Cerebellar cortex (tissue), 1 donor: ENCODE data around the gene VWA7.
"Not testable (repeated sequence)": the region's sequence is repeated elsewhere in the genome, so short reads cannot be mapped to it uniquely, and the experiment has no call there.

Experiments used
- DNase-seq: peaks from one replicate; pipeline ENCODE4 v3.0.0-alpha.2; 2015; ENCODE audit warnings: low spot score

The VWA7 gene, protein sequence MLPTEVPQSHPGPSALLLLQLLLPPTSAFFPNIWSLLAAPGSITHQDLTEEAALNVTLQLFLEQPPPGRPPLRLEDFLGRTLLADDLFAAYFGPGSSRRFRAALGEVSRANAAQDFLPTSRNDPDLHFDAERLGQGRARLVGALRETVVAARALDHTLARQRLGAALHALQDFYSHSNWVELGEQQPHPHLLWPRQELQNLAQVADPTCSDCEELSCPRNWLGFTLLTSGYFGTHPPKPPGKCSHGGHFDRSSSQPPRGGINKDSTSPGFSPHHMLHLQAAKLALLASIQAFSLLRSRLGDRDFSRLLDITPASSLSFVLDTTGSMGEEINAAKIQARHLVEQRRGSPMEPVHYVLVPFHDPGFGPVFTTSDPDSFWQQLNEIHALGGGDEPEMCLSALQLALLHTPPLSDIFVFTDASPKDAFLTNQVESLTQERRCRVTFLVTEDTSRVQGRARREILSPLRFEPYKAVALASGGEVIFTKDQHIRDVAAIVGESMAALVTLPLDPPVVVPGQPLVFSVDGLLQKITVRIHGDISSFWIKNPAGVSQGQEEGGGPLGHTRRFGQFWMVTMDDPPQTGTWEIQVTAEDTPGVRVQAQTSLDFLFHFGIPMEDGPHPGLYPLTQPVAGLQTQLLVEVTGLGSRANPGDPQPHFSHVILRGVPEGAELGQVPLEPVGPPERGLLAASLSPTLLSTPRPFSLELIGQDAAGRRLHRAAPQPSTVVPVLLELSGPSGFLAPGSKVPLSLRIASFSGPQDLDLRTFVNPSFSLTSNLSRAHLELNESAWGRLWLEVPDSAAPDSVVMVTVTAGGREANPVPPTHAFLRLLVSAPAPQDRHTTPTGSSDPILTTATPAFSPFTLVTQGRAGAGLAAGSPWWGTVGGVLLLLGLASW

DNA sequence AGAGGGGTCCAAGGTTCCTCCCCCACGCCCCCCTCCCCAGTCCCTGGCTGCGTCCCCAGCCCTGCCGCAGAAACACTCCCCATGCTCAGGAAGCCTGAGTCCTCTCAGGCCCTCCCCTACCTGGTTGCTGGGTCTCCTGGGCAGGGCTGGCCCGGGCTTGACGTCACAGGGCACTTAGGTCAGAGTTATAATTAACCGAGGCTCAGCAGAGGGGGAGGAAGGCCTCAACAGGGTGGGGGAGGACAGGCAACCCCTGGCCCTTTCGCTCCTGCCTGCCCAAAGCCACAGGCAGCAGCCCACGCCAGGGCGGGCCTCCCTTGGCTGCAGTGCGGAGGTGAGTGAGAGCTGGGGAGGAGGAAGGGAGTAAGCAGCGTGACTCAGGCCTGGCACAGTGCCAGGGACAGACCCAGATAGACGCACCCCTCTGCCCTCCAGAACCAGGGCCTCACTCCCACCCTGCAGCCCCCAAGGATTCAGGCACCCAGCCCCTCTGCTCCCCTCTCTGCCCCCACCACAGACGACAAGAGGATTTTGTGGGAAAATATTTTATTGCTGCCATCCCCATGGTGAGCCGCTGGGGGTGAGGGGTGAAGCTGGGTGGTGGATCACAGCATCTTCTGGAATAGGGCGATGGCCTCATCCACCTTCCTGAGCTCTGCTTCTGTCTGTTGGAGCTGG lies at the start of gene VWA7:
VWA7 (minus strand) TSS at position 340 of the 678 bp plus-strand sequence. CDS start 549 bp downstream, outside the sequence.
- peak; percentile 66 for DNase-seq

DNA sequence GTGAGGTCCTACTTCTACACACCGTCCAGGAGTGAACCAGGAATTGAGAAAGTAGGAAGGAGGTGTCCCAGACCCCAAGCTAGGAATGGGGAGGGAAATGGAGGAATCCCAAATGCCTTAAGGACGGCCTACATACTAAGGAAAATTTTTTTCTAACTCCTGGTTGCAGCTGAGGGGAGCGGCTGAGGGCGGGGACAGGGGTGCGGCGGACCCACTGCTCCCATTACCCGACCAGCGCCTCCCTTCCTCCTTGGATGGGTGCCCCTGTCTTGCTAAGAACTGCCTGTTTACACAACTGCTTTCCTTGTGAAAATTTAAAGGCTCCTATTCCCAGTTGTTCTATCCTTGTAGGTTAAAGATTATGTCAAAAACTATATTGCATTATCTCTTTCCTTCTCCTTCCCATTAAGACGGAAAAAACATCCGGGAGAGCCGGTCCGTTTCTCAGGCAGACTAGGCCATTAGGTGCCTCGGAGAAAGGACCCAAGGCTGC lies 49.7 kb upstream of the VWA7 start:
- no peak for DNase-seq

DNA sequence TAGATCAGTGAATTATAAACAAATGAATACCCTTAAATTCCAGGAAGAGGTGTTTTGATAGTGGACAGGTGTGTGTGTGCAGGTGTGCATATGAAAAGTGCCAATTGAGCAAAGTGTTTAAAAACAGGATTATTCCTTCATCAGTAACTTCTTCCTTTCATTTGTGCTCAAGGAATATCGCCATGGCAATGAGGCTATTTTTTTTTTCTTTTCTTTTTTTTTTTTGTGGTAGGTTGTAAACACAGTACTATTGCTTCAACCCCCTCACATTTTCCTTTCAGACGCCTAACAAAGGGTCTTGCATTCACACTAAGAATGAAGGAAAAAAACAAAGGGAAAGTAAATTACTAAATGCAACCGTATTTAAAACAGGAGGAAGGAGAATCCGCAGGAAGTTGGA lies 48.4 kb upstream of the VWA7 start:
- DNase-seq, result no peak

DNA sequence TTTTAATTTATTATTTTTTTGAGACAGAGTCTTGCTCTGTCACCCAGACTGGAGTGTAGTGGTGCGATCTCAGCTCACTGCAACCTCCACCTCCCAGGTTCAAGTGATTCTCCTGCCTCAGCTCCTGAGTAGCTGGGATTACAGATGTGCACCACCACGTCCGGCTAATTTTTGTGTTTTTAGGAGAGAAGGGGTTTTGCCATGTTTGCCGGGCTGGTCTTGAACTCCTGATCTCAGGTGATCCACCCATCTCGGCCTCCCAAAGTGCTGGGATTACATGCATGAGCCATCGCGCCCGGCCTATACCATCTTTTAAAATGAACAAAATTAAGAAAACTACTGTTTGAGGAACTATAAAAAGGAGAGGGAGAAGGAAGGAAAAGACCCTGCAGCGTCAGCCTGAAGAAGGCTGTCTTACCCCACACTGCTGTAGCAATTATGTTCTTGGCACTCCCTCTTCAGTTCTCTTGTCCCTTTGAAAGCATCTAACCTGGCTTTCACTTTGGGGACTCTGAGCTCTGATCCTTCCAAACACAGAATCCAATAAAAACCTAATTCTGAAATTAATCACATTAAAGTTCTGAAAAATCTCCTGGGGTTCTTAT lies 46.6 kb upstream of the VWA7 start:
- not testable (repeated sequence) for DNase-seq

DNA sequence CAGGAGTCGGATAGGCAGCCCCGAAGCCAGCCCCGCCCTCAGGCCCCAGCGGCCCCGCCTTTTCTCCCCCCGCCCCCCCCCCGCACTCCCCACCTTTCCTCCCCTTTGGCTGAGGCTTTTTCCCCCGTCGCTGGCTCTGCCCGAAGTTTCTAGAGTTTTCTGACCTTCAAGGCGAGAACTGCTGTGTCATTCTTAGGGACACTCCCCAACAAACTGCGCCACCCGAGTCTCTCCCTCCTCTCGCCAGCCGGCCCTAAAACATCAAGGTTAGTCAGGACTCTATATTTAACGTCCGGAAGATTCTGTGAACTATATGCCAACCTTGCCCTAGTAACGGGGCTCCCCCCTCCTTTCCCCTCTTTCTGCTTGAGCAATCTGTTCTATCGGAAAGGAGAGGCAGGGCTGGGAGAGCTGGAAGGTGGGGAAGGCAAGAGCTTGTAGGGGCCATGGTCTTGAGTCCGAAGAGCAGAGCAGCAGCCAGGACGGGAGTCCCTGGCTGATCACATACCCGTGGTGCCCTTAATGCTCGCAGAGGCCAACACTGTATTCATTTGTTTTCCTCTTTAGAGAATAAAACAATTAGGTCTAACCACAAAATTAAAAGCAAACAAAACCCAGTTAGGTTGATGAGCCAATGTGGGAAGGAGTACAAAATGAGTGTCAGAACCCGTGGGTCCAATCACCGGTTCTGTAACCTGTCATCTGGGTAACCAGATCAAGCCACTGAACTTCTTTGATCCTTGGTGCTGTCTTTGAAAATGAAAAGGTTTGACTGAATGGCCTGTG lies 45.1 kb upstream of the VWA7 start:
- DNase-seq, result peak; percentile 77

DNA sequence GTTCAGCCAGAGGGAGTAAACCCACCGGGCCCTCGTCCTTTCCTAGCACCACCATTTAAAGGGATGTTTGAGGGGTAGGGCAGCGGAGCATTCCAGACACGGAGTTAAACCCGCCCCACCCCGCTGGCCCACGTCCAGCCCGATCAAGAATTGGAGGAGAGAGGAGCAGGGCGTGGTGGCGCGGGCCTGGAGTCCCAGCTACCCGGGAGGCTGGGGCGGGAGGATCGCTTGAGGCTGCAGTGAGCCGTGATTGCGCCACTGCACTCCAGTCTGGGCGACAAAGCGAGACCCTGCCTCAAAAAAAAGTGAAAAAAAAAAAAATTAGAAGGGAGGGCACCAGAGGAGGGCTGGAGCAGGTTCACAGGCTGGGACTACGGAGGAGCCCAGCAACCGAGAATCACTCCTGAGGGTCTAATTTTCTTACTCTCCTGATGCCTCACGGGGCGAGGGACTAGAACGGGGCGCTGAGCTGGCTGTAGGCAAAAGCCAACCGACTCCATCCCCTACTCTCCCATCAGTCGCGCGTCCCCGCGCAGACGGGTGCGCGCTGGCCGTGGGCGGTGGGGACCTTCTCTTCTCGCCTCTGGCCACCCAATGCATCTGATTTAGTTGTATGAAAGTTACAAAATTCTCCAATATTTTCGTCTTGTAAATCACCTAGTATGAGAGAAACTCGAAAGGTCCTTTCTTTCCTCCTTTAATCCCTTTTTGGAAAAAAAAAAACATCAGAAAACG lies 44.3 kb upstream of the VWA7 start:
- no peak for DNase-seq

DNA sequence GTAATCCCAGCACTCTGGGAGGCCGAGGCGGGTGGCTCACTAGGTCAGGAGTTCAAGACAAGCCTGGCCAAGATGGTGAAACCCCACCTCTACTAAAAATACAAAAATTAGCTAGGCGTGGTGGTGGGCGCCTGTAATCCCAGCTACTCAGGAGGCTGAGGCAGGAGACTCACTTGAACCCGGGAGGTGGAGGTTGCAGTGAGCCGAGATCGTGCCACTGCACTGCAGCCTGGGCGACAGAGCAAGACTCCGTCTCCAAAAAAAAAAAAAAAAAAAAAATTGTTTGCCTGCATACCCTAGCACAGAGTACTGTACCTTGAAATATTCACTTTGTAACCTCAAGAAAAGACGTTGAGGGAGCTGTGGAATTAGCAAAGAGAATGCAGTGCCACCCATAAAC lies 43.3 kb upstream of the VWA7 start:
- not testable (repeated sequence) for DNase-seq

DNA sequence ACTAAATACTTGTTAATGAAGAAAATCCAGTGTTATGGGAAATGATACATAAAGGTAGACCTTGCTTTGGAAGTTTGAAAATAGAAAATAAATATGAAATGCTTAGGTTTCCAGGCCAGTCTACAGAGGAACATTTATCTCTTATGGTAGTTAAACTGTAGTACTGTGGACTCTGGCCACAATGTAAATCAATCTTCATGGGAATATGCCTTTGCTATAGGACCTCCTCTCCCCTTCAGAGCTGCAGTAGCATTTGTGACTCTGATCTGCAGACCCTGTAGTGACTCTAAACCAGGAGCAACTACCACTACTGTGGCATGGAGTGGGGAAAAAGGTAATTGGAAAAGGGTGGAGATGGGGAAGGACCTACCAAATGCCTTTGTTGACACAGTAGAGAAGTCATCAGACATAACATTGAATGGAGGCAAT lies 42.8 kb upstream of the VWA7 start:
- DNase-seq, result no peak

DNA sequence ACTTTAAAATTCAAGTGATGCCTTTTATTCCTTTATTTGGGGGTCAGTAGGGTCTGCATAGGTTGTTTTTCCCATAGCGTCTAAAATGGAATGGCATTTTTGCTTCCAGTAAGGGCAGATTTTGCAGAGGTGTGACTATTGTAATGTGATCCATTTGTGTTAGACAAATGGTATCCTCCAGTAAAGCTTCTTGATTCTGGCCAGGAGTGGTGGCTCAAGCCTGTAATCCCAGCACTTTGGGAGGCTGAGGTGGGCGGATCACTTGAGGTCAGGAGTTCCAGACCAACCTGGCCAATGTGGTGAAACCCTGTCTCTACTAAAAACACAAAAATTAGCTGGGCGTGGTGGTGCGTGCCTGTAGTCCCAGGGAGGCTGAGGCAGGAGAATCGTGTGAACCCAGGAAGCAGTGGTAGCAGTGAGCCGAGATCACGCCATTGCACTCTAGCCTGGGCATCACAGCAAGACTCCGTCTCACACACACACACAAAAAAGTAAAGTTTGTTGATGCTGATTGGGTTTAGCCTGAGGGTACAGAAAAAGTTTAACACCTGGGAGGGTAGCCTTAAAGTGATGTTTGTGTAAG lies 40.9 kb upstream of the VWA7 start:
- DNase-seq, result not testable (repeated sequence)

GRCh38 chr6:31817133-31817928 lies 40.2 kb upstream of the VWA7 start:
- not testable (repeated sequence) for DNase-seq

- peak; percentile 96 for DNase-seq
These were observed 38.1 kb upstream of the VWA7 start, which contains the start of the genes HSPA1A and HSPA1L for GRCh38 chr6:31815025-31815838. TSS of gene HSPA1A (plus strand) at chr6:31815543. CDS start at chr6:31815757, 214 bp downstream. TSS of gene HSPA1L (minus strand) at chr6:31815283. CDS start at chr6:31811972, 3,311 bp downstream.

- DNase-seq, result peak; percentile 97
These were observed 37.5 kb upstream of the VWA7 start for GRCh38 chr6:31814677-31815024.

- no peak for DNase-seq
These were observed 36.3 kb upstream of the VWA7 start for GRCh38 chr6:31813465-31813849.

DNA sequence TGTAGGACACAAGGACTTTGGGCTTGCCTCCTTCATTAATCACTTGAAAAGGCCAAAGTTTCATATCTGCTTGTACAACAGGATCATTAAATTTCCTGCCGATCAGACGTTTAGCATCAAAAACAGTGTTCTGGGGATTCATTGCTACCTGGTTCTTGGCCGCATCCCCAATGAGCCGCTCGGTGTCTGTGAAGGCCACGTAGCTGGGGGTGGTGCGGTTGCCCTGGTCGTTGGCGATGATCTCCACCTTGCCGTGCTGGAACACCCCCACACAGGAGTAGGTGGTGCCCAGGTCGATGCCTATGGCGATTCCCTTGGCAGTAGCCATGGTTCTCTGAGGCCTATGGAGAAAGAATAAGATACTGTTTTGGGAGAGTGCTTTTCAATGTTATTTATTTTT lies 34.5 kb upstream of the VWA7 start:
- no peak for DNase-seq

GRCh38 chr6:31808599-31808998 lies 31.5 kb upstream of the VWA7 start:
- not testable (repeated sequence) for DNase-seq

DNA sequence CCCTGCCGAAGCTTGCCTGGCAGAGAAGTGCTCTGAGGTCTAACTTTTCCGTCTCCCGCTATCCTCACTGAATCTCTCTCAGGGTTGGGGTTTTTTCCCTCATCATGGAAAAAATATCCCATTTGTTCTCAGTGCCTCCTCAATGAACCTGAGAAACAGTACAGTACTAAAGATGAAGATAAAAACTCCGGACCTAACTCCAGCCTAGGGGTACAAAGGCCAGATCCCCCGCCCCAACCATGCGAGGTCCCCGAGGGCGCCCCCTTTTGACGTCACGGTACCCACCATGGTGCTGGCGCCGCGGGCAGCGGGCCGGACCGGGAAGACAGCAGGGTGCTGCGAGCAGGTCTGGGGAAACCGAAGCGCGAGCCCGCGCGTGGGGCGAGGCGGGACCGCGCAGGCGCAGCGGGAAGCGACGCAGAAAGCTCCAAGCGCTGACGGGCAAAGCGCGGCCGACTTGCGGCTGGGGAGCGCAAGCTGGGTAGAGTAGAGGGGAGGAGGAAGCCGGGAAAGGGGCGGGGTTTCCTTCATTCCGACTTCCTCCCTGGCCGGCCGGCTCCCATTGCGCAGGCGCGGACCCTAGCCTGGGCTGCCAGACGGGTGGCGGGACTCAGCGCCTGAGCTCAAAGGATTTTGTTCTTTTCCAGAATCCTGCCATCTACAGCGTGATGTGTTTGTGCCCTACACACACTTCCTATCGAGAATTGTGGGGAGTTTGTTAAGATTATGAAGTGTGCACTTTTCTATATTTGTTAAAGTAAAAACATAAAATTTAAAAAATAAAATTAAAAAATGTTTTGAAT lies 29.5 kb upstream of the VWA7 start, which contains the start of gene LSM2:
LSM2 (minus strand) TSS at position 497 of the 803 bp plus-strand sequence; CDS start at position 288, 209 bp downstream.
- peak; percentile 98 for DNase-seq

DNA sequence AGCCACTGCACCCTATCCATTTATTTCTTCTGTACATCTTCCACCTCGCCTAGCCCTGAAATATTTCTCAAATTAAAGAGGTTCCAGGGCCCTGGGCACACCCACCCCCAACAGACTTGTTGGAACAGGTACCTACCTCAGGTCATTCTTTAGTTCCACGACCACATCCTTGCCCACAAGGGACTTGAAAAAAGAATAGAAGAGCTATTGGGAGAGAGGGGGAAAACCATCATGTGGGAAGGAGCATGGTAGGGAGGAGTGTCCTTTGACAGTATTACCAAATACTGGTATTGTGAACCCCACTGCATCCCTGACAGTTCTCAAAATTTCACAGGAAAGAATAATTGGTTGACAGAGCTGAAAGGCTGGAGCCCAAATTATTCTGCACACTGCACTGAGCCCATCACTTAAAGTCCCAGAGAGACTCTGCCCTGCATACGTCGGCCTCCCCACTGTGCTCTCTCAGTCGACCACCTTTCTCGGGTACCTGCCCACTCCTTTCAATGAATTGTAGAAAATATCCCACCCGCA lies 28.9 kb upstream of the VWA7 start:
- no peak for DNase-seq
